GM18951 (cell line): ENCODE results near the gene PCNX3.

Experiments used
- POLR2A ChIP-seq: IDR thresholded peaks from 4 replicates; pipeline ENCODE4 v1.6.1; 2011; ENCODE audit warnings: mild to moderate bottlenecking; ENCODE audit not compliant: insufficient read length, insufficient read depth; ENCODE audit errors: extremely low read depth
- in situ Hi-C: fragments of 300-500 bp; cut with MboI; formaldehyde crosslinking; loops from one replicate; pipeline ENCODE4 v1.12.0; 2022; ENCODE audit warnings: low sequenced_read_pairs, mixed read lengths, inconsistent platforms; ENCODE audit not compliant: unreplicated experiment

The PCNX3 gene

DNA sequence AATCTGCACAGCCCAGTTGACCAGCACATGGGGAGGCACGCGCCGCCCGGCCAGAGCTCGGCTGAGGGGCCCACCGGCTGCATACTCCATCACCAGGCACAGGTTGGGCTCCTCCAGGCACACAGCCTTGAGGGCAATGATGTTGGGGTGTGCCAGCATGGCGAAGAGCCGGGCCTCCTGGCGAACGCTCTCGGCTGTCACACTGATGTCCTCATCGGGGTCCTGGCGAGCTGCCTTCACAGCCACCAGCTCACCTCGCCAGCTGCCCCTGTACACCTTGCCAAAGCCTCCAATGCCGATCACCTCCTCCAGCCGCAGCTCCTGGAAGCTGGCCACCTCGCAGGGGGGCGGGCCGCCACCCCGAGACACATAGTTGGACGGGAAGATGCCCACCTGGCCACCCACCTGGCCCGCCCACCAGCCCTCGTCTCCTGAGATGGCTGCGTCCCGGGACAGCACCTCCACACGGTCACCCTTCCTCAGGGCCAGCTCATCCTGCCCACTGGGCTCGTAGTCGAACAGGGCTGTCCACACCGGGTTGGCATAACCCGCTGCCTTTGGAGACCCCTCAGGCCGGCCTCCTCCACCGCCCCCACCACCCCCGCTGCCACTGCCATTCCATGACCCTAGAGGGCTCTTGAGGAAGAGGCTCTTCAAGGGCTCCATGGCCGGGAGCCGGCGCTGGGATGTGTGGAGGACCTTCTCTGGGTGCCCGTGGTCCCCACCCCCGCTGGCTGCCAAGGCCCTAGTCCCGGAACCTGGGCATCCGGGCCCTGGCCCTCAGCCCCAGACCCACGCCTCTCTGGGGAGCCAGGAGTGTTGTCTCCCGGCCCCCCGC, 2.3 kb upstream of the PCNX3 start:
- TF ChIP-seq POLR2A: peak; percentile 16
- in situ Hi-C loops: no loop called here

DNA sequence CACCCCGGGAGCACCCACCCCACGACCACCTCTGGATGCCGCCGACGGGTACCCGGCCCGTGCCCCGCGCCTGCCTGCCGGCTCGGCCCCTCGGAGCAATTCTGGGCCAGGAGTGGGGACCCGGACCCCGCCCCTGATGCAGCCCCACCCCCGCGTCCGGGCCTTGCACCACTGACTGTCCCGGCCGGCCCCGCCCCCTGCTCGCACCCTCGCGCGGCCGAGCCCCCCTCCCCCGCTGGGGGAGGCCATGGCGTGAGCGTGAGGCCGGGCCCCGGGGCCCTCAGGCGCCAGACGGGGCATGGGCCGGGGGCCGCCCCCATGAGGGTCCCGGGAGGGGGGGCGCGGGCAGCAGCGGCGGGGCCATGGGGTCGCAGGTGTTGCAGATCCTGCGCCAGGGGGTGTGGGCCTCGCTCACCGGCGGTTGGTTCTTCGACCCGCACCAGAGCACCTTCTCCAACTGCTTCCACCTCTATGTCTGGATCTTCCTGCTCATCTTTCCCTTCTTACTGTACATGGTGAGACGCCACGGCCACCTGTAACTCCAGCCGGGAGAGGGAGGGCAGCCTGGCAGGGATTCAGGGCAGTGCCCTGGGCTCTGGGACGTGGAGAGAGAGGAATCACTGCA, 486 bp downstream of the PCNX3 start:
- in situ Hi-C loops: no loop called here
- TF ChIP-seq POLR2A: no peak

DNA sequence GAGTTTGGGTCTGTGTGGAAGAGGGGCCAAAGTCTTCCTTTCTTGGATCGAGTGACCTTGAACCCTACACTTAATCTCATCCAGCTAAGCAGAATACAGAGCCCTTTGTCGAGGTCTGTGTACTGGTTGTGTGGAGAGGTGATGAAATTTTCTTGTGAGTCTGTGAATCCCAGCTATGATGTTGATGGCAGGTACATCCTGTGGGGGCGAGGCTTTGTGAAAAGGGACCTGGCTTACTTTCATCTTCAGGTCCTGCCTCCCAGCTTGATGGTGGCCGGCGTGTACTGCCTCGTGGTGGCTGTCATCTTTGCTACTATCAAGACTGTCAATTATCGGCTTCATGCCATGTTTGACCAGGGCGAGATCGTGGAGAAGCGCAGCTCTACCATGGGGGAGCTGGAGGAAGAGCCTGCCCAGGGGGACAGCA, 1.0 kb downstream of the PCNX3 start:
- TF ChIP-seq POLR2A: no peak
- in situ Hi-C loops: no loop called here

DNA sequence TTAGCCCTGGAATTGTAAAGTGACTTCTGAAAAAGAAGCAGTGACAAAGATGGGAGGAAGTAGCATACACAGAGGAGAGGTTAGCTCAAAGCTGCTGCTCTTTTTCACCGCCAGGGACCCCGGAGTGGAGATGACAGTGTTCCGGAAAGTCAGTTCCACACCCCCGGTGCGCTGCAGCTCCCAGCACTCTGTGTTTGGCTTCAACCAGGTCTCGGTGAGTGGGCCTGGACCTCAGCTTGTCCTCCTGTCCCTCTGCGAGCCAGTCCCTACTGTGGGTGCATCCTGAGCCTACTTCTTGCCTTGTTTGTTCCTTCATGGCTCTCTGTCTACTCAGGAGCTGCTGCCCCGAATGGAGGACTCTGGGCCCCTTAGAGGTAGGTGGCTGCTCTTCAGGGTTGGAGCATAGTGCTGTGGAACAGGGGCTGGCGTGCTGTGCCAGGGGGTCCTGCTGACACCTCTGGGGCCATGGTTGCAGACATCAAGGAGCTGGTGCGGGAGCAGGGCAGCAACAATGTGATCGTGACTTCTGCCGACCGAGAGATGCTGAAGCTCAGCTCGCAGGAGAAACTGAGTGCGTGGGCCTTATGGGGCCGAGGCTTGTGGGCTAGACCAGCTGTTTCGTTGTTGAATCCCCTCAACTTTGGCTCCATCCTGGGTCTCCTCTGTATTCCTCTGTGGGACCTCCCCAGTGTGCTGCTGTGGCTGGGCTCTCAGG, 1.7 kb downstream of the PCNX3 start:
- TF ChIP-seq POLR2A: no peak
- in situ Hi-C loops: no loop called here

DNA sequence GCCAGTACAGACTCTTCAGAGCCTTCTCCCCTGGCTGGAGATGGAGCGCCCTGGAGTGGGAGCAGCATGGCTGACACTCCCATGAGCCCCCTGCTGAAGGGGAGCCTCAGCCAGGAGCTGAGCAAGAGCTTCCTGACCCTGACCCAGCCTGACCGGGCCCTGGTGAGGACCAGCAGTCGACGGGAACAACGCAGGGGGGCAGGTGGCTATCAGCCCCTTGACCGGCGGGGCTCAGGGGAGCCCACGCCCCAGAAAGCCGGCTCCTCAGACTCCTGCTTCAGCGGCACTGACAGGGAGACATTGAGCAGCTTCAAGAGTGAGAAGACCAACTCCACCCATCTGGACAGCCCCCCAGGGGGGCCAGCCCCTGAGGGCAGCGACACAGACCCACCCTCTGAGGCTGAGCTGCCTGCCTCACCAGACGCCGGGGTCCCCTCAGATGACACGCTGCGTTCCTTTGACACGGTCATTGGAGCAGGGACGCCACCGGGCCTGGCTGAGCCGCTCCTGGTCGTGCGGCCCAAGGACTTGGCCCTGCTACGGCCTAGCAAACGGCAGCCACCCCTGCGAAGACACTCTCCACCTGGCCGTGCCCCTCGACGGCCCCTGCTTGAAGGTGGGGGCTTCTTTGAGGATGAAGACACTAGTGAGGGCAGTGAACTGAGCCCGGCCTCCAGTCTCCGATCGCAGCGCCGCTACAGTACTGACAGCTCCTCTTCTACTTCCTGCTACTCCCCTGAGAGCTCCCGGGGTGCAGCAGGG, 2.6 kb downstream of the PCNX3 start:
- in situ Hi-C loops: no loop called here
- no peak for TF ChIP-seq POLR2A

DNA sequence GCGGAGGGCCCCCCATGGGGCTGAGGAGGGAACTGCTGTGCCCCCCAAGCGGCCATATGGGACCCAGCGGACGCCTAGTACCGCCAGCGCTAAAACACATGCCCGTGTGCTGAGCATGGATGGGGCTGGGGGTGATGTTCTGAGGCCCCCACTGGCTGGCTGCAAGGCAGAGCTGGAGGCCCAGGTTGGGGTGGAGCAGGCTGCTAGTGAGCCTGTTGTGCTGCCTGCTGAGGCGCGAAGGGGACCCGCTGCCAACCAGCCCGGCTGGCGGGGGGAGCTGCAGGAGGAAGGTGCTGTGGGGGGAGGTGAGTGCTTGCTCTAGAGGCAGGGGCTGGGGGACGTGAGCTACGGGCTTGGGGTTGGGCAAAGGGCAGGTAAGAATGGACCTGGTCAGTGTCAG, 3.2 kb downstream of the PCNX3 start:
- in situ Hi-C loops: no loop called here

DNA sequence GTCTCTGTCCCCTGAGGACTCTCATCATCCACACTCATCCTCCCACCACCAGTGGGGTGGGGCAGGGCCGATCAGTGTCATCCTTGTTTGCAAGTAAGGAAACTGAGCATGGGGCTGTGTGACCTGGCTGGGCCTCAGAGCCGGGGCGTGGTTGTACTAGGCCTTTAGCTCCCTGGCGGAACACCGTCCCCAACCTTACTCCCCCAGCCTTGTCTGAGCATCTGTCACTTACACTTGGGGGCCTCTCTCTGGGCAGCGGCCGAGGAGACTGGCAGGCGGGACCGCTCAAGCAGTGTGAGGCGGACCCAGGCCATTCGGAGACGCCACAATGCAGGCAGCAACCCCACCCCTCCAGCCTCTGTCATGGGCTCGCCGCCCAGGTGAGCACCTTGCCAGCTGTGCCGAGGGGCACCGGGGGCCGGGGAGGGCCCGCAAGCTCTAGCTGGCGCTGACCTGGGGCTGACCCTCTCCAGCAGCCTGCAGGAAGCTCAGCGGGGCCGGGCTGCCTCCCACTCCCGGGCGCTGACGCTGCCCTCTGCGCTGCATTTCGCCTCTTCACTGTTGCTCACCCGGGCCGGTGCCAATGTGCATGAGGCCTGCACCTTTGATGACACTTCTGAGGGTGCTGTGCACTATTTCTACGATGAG, 3.8 kb downstream of the PCNX3 start:
- in situ Hi-C loops: no loop called here
- TF ChIP-seq POLR2A: no peak

More for the DNA sequence above, 3.2 kb downstream of the PCNX3 start:
- no peak for TF ChIP-seq POLR2A

DNA sequence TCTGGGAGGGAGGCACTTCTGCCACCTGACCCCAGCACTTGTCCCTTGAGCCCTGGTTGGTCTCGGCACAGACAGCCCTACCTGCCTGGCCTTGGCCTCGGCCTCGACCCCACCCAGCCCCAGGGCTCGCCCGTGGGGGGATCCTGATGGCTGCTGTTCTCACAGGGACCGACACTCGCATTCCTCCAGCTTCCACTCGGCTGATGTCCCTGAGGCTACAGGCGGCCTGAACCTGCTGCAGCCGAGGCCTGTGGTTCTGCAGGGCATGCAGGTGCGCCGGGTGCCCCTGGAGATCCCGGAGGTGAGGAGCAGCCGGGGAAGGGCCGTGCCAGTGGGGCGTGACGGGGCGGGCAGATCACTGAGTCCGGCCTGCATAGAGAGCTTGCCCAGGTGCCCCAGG, 5.1 kb downstream of the PCNX3 start:
- in situ Hi-C loops: no loop called here
- no peak for TF ChIP-seq POLR2A

DNA sequence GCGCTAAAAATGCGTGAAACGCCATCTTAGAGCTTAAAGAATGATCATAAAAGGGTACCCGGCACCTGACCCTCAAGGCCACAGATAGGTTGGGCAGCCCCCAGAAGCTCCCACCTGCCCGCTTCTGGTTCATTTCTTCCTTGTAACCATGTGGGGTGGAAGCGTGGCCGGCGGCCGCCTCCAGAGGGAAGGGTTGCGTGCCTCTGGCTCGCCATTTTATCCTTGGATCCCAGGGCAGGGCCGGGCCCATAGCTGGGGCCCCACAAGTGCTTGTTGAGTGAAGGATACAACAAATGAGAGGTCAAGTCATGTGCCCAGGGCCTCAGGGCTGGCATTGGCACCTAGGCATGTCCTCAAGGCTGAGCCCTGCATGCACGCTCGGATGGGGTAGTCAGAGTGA, 5.9 kb downstream of the PCNX3 start:
- no peak for TF ChIP-seq POLR2A
- in situ Hi-C loops: no loop called here

DNA sequence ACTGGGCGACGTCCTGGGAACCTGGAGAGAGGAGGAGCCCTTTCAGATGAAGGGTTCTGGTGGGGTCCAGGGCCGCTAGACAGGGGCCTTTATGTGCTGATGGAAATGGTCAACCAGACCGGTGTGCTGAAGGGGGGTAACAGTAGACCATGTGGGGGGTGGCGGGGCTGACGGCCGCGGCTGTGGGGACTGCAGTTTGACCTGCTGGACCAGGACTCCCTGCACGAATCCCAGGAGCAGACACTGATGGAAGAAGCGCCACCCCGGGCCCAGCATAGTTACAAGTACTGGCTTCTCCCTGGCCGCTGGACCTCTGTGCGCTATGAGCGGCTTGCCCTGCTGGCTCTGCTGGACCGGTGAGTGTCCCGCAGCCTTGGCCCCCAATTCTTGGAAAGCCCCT, 6.4 kb downstream of the PCNX3 start:
- TF ChIP-seq POLR2A: no peak
- in situ Hi-C loops: no loop called here

DNA sequence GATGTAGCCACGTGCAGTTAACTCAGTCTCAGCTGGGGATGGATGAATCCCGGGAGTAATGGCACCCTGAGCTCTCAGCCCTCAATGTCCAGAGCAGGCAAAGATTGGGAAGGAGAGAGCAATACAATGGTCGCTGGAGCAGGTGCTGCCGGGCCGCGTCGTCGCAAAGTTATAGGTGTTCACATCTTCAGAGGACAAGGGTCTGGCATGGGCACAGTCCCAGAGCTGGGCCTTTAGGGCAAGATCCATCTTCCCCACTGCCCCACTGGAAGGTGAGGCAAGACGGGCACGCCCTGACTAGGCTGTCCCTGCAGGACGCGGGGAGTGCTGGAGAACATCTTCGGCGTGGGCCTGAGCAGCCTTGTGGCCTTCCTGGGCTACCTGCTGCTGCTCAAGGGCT, 7.6 kb downstream of the PCNX3 start:
- TF ChIP-seq POLR2A: no peak
- in situ Hi-C loops: no loop called here

DNA sequence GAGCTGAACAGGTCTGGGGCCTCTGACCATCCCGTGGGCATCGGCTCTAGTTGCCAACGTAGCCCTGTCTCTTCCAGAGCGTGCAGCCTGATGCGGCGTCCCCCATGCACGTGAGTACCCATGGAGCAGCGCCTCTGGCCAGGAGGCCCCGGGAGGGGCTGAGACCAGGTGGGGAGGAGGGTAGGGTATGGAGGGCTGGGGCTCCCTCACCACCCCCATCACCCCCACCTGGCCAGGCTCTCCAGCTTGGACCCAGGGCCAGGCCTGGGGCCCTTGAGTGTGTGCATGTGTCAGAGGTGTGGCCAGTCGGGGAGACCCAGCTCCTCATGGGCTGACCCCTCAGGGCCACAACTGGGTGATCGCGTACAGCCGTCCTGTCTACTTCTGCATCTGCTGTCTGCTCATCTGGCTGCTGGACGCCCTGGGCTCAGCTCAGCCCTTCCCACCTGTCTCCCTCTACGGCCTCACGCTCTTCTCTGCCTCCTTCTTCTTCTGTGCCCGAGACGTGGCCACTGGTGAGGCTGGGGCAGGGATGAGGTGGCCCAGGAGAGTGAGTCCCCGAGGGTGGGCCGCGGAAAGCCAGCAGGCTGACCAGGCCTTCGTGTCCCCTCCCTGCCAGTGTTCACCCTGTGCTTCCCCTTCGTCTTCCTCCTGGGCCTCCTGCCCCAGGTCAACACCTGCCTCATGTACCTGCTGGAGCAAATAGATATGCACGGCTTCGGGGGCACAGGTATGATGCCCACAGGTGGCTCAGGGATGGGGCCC, 8.5 kb downstream of the PCNX3 start:
- no peak for TF ChIP-seq POLR2A
- in situ Hi-C loops: no loop called here
